HEK293T (cell line): ENCODE data around the gene STAG1.
A peak's percentile ranks its signal among the peaks of the same experiment; 100 is the strongest.
"Not testable (repeated sequence)": the region's sequence is repeated elsewhere in the genome, so short reads cannot be mapped to it uniquely, and the experiment has no call there.

Experiments
- CTCF ChIA-PET: fragments of 350-600 bp; formaldehyde crosslinking; extraction: SDS; loops from one replicate; lab custom pipeline; 2021; ENCODE audit warnings: antibody characterized with exemption, inconsistent platforms; lab: Yijun Ruan, JAX
- POLR2A ChIA-PET: fragments of 350-600 bp; formaldehyde crosslinking; extraction: SDS; loops from one replicate; lab custom pipeline; 2020; ENCODE audit warnings: antibody characterized with exemption, inconsistent platforms; lab: Yijun Ruan, JAX
- DNase-seq: peaks from one replicate; pipeline ENCODE4 v3.0.0; 2012; ENCODE audit warnings: mixed read lengths; ENCODE audit errors: extremely low spot score
- ARNT ChIP-seq: fragments of 450-650 bp; IDR thresholded peaks from 2 replicates; pipeline ENCODE4 v1.6.1; 2017; ENCODE audit warnings: mild to moderate bottlenecking
- BHLHE40 ChIP-seq: fragments of 450-650 bp; IDR thresholded peaks from 2 replicates; pipeline ENCODE4 v1.6.1; 2016; ENCODE audit warnings: mild to moderate bottlenecking, moderate library complexity, borderline replicate concordance
- CTBP1 ChIP-seq: fragments of 450-650 bp; IDR thresholded peaks from 2 replicates; pipeline ENCODE4 v1.6.1; 2016; ENCODE audit warnings: borderline replicate concordance
- ELF4 ChIP-seq: fragments of 450-650 bp; IDR thresholded peaks from 2 replicates; pipeline ENCODE4 v1.6.1; 2017; ENCODE audit warnings: antibody characterized with exemption
- FOXA1 ChIP-seq: fragments of 450-650 bp; IDR thresholded peaks from 2 replicates; pipeline ENCODE4 v1.6.1; 2016; ENCODE audit warnings: mild to moderate bottlenecking
- FOXK2 ChIP-seq: fragments of 450-650 bp; IDR thresholded peaks from 2 replicates; pipeline ENCODE4 v1.6.1; 2016; ENCODE audit warnings: mild to moderate bottlenecking
- FOXM1 ChIP-seq: fragments of 450-650 bp; IDR thresholded peaks from 2 replicates; pipeline ENCODE4 v1.6.1; 2017; ENCODE audit warnings: mild to moderate bottlenecking, borderline replicate concordance
- HDGF ChIP-seq: fragments of 450-650 bp; IDR thresholded peaks from 2 replicates; pipeline ENCODE4 v1.6.1; 2017; ENCODE audit warnings: antibody characterized with exemption, borderline replicate concordance
- L3MBTL2 ChIP-seq: fragments of 450-650 bp; conservative IDR thresholded peaks from 2 replicates; pipeline ENCODE4 v1.6.1; 2016; ENCODE audit warnings: mild to moderate bottlenecking
- LEF1 ChIP-seq: fragments of 450-650 bp; IDR thresholded peaks from 2 replicates; pipeline ENCODE4 v1.6.1; 2017; ENCODE audit warnings: mild to moderate bottlenecking, borderline replicate concordance
- NFRKB ChIP-seq: fragments of 450-650 bp; IDR thresholded peaks from 2 replicates; pipeline ENCODE4 v1.6.1; 2016; ENCODE audit warnings: mild to moderate bottlenecking, moderate library complexity
- SP1 ChIP-seq: fragments of 450-650 bp; IDR thresholded peaks from 2 replicates; pipeline ENCODE4 v1.6.1; 2017
- SUZ12 ChIP-seq: fragments of 450-650 bp; IDR thresholded peaks from 2 replicates; pipeline ENCODE4 v1.6.1; 2016; ENCODE audit warnings: mild to moderate bottlenecking
- TARDBP ChIP-seq: fragments of 450-650 bp; IDR thresholded peaks from 2 replicates; pipeline ENCODE4 v1.6.1; 2016
- ZNF384 ChIP-seq: fragments of 450-650 bp; IDR thresholded peaks from 2 replicates; pipeline ENCODE4 v1.6.1; 2016
- TF ChIP-seq, protein P1 (sequence below): fragments of 450-650 bp; IDR thresholded peaks from 2 replicates; pipeline ENCODE4 v1.6.1; 2016

The STAG1 gene

DNA sequence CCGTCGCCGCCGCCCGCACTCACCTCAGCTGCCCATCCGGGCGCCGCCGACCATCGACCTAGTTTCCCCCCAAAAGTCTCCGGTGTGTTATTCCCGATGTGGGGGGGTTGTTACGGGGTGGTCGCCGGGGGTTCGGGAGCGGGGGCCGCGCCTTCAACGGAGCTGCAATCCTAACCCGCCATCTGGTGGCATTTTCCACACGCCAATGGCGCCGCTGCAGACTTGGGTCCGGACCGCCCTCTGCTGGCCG is at the start of gene STAG1:
TSS of gene STAG1 (minus strand) at position 207 of the 250 bp plus-strand sequence. CDS start 121,480 bp downstream, outside the sequence.
- TF ChIP-seq FOXM1 (no peak), L3MBTL2 (peak; percentile 73), LEF1 (no peak), CTBP1 (no peak), HDGF (no peak), NFRKB (peak; percentile 60; the same call in 1 of the 2 replicates)
- ChIA-PET POLR2A (interaction anchor here (0.6 to 3.2 kb wide), 52 partner anchors 11 to 680 kb away, joined by 3 to 36 read pairs (median 4); partner anchors contain the start of genes MSL2, NCK1 and SLC35G2), CTCF (interaction anchor here (0.5 to 3.7 kb wide), 31 partner anchors 10 to 713 kb away, joined by 3 to 28 read pairs (median 4); partner anchors contain the start of gene MSL2)
- DNase-seq = no peak

DNA sequence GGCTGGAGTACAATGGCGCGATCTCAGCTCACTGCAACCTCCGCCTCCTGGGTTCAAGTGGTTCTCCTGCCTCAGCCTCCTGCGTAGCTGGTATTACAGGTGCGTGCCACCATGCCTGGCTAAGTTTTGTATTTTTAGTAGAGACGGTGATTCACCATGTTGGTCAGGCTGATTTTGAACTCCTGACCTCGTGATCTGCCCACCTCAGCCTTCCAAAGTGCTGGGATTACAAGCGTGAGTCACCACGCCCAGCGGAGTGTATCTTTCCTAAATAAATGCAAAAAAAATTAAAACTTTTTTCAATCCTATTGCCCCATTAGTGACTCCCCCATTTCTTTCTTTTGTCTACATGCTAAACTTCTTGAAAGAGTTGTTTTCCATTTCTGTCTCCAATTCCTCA is 49.0 kb upstream of the STAG1 start:
- POLR2A ChIA-PET, DNase-seq, CTCF ChIA-PET: not testable (repeated sequence)

DNA sequence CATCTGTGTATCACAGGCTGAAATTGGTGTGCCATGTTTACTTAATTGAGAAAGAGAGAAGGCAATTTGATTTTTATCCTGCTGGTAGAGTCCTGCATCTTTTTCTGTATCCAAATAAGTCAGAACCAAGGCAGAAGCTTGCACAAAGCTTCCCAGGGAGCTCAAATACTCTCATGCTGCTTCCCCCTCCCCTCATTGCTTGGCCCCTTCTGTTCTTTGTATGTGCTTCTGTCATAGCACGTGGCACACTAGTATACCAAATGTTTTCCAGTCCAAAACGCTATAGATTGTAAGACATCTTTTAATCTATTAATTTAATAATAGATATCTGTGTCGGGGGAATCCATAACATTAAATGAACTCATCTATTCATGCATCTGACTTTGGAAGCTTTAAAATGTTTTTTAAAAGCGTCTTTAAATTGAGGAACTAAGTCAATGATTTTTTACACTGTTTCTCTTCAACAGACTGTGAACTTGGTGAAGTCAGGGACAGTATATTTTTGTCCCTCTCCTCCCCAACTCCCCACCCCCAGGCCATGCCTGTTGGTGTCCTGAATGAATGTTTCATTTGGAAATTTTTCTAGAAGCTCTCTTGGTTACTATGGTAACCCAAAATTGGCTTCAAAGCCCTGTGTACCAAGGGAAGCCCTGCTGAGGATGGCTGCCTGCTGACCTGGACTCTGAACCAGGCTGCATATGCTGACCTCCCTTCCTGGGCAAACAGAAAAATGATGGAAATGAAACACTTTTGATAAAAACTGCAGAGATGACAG is 40.6 kb upstream of the STAG1 start:
- TF ChIP-seq SP1 (no peak), FOXK2 (no peak), BHLHE40 (no peak), FOXM1 (no peak), FOXA1 (no peak), CTBP1 (no peak), ELF4 (no peak), L3MBTL2 (no peak), TARDBP (no peak), NFRKB (no peak), HDGF (no peak), LEF1 (no peak), ZNF384 (no peak), ARNT (no peak), SUZ12 (no peak)
- TF ChIP-seq, protein P1, sequence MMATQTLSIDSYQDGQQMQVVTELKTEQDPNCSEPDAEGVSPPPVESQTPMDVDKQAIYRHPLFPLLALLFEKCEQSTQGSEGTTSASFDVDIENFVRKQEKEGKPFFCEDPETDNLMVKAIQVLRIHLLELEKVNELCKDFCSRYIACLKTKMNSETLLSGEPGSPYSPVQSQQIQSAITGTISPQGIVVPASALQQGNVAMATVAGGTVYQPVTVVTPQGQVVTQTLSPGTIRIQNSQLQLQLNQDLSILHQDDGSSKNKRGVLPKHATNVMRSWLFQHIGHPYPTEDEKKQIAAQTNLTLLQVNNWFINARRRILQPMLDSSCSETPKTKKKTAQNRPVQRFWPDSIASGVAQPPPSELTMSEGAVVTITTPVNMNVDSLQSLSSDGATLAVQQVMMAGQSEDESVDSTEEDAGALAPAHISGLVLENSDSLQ = no peak
- CTCF ChIA-PET = interaction anchor here (0.7 kb wide), 1 partner anchor 13 kb away, joined by 6 read pairs; no protein-coding TSS in a partner anchor
- POLR2A ChIA-PET = no interaction called here
- DNase-seq = no peak

DNA sequence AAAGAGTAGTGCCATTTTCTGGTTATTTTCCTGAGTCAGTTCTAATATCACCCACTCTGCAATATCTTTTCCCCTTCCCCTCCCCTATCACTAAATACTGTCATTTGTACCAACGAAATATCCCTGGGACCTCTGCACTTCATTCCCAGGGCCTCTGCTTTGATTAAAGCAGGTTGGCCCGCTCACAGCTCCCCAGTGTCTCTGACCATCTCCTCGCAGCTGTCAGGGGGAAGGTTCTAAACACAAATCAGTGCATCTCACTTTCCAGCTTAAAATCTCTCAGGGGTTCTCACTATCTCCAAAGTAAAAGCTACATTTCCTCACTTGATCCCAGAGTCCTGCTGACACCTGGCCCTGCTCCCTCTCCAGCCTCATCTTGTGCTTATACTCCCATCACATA is 38.6 kb upstream of the STAG1 start:
- TF ChIP-seq NFRKB = no peak
- TF ChIP-seq FOXM1 = no peak
- no peak for TF ChIP-seq ARNT
- no peak for TF ChIP-seq SUZ12
- ChIA-PET CTCF (interaction anchor here (1.6 kb wide), 1 partner anchor 223 kb away, joined by 3 read pairs; no protein-coding TSS in a partner anchor), POLR2A (interaction anchor here (0.6 kb wide), 1 partner anchor 359 kb away, joined by 3 read pairs; no protein-coding TSS in a partner anchor)
- DNase-seq = no peak

DNA sequence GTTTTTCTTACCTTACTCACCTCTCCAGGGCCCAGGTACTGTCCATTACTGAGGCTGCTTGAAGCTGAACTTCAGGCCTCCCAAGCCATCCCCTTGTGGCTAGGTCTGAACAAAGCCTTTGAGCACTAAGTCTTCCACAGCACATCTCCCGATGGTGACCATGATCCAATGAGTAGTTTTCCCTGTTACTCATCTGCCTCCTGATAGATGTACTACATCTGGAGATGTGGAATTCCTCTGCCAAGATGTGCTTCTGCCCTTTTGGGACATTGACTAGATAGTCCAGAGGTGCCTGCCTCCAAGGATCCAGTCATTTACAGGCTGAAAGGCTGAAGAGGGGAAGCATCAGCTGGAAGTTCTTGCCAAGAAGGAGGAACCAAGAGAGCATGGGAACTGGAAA is 37.8 kb upstream of the STAG1 start:
- TF ChIP-seq NFRKB (no peak), L3MBTL2 (no peak), TARDBP (no peak), SP1 (no peak), LEF1 (no peak), HDGF (no peak), ZNF384 (no peak), CTBP1 (no peak), FOXM1 (no peak), FOXA1 (no peak), ELF4 (no peak), FOXK2 (no peak), BHLHE40 (no peak), ARNT (no peak), SUZ12 (no peak)
- TF ChIP-seq, protein P1 = no peak
- ChIA-PET POLR2A (interaction anchor here (0.7 kb wide), 1 partner anchor 38 kb away, joined by 3 read pairs; the partner anchor contains the start of gene STAG1), CTCF (interaction anchor here (1.6 kb wide), 1 partner anchor 224 kb away, joined by 3 read pairs; no protein-coding TSS in a partner anchor)
- no peak for DNase-seq

DNA sequence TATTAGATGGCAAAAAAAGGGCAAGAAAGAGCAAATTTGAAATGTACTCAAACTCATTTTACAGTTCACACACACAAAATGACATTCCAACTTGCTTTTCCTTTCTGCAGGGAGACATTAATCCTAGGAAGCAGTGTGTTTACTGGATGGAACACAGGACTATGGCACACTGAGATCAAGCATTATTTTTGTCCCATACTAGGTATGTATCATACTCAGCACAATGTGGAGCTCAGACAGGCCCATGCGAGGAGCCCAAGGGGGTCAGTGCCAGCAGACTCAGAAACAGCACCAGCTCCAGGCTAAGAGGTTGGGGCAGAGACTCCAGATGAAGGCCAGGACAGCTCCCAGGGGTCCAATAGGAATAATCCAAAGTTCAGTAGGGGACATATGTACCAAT is 36.0 kb upstream of the STAG1 start:
- ChIA-PET POLR2A (interaction anchor here (1.5 to 1.9 kb wide), 2 partner anchors 36 to 74 kb away, joined by 4 to 6 read pairs; partner anchors contain the start of genes NCK1 and STAG1), CTCF (interaction anchor here (0.9 kb wide), 1 partner anchor 36 kb away, joined by 3 read pairs; the partner anchor contains the start of gene STAG1)
- TF ChIP-seq SUZ12 = no peak
- TF ChIP-seq CTBP1 = no peak
- TF ChIP-seq BHLHE40 = no peak
- no peak for TF ChIP-seq FOXM1
- TF ChIP-seq LEF1 = no peak
- TF ChIP-seq NFRKB = no peak
- TF ChIP-seq TARDBP = no peak
- TF ChIP-seq, protein P1 = no peak
- no peak for TF ChIP-seq FOXK2
- no peak for TF ChIP-seq ZNF384
- TF ChIP-seq SP1 = no peak
- DNase-seq = no peak
